ENCODE results near the gene KRTAP9-6.
"Not testable (repeated sequence)": the region's sequence is repeated elsewhere in the genome, so short reads cannot be mapped to it uniquely, and the experiment has no call there.

DNA sequence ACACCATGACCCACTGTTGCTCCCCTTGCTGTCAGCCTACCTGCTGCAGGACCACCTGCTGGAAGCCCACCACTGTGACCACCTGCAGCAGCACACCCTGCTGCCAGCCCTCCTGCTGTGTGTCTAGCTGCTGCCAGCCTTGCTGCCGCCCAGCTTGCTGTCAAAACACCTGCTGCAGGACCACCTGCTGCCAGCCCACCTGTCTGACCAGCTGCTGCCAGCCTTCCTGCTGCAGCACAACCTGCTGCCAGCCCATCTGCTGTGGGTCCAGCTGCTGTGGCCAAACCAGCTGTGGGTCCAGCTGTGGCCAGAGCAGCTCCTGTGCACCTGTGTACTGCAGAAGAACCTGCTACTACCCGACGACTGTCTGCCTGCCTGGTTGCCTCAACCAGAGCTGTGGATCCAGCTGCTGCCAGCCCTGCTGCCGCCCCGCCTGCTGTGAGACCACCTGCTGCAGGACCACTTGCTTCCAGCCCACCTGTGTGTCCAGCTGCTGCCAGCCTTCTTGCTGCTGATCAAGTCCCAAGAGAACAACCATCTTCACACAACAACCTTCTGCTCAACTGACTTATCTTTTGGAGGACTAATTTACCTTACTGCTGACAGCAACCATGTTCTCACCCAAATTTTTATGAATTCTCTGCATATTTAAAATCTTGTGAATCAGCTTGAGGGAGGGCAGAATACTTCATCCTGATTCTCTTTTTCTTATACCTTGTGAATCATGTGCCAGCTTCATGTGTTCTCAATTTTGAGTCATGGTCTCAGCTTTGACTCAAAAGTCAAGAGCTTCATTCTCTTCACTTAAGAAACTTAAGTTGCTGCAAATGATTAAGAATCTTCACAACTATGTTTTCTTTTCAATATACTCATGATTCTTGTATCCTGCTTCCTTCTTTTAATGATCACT is 9.5 kb upstream of the KRTAP9-6 start, which contains the start of gene KRTAP9-9:
- TF ChIP-seq, protein P1, sequence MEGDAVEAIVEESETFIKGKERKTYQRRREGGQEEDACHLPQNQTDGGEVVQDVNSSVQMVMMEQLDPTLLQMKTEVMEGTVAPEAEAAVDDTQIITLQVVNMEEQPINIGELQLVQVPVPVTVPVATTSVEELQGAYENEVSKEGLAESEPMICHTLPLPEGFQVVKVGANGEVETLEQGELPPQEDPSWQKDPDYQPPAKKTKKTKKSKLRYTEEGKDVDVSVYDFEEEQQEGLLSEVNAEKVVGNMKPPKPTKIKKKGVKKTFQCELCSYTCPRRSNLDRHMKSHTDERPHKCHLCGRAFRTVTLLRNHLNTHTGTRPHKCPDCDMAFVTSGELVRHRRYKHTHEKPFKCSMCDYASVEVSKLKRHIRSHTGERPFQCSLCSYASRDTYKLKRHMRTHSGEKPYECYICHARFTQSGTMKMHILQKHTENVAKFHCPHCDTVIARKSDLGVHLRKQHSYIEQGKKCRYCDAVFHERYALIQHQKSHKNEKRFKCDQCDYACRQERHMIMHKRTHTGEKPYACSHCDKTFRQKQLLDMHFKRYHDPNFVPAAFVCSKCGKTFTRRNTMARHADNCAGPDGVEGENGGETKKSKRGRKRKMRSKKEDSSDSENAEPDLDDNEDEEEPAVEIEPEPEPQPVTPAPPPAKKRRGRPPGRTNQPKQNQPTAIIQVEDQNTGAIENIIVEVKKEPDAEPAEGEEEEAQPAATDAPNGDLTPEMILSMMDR (IDR thresholded peaks at IDR 0.05) = not testable (repeated sequence)
- TF ChIP-seq EZH2 (IDR thresholded peaks at IDR 0.05; ENCODE audit: borderline replicate concordance, insufficient read depth, low read depth, low read length, poor library complexity, severe bottlenecking) = not testable (repeated sequence)
